C4-2B (cell line): ENCODE measurements around the gene REEP1.

Source experiments
- H3K27ac ChIP-seq: fragments of 450-650 bp; 2 replicates; pipeline ENCODE4 v1.5.1; 2017
- ZFX ChIP-seq: fragments of 450-650 bp; IDR thresholded peaks from 2 replicates; pipeline ENCODE4 v1.6.1; 2017
- TF ChIP-seq, protein P1 (sequence below): fragments of 450-650 bp; conservative IDR thresholded peaks from 2 replicates; pipeline ENCODE4 v1.5.1; 2017; ENCODE audit warnings: mild to moderate bottlenecking

REEP1 gene

DNA sequence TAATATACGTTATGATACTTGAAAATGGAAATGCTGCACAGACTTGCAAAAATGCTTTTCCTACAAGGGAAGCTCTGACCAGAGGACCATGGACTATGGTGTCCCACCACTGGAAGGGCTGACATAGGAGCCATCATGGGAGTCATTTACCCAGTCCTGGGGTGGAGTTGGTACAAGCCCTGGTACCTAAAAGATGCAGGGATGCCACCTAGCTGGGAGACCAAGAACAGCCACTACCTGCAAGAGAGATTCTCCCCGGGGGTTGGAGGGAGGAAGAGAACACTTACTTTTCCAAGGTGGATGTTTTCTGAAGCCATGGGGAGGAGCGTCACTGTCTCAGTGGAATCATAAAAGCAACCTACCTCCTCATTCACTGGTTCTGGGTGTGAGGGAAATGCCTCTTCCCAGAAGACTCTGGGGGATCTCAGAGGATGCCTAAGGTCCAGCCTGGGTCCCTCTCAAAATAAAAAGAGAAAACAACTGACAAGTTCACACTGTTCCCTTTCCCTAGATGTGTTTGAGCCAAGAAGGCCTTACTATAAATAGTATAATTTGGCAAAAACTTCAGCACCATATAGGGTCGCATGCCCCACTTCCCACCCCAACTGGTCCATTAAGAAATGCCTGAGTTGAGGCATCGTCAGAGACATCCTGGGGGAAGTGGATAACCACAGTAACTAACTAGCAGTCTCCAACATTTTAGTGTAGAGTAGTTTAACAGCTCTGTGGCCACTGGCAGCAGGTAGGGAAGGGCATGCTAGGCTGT is 39.9 kb downstream of the REEP1 start:
- H3K27ac ChIP-seq = no peak overlapping the region
- TF ChIP-seq, protein P1, sequence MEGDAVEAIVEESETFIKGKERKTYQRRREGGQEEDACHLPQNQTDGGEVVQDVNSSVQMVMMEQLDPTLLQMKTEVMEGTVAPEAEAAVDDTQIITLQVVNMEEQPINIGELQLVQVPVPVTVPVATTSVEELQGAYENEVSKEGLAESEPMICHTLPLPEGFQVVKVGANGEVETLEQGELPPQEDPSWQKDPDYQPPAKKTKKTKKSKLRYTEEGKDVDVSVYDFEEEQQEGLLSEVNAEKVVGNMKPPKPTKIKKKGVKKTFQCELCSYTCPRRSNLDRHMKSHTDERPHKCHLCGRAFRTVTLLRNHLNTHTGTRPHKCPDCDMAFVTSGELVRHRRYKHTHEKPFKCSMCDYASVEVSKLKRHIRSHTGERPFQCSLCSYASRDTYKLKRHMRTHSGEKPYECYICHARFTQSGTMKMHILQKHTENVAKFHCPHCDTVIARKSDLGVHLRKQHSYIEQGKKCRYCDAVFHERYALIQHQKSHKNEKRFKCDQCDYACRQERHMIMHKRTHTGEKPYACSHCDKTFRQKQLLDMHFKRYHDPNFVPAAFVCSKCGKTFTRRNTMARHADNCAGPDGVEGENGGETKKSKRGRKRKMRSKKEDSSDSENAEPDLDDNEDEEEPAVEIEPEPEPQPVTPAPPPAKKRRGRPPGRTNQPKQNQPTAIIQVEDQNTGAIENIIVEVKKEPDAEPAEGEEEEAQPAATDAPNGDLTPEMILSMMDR = peak; percentile 14; the same call in 1 of the 2 replicates
- no peak for TF ChIP-seq ZFX

DNA sequence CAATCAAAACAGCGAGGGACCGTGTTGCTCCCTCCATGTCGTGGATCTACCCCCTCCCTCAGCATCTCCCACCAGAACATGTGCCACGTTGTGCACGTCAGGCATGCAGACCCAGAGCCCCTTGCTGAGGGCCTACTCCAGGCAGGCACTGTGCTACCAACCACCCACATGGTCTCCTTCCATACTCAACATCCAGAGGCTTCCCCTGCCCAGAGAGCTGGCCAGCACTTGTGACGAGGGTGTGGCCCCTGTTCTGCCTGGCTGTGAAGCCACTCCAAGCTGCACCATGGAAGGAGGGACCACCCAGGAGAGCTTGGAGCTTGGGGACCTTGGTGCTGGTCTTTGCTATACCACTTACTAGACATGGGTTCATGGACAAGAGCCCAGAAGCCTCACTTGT is 40.5 kb downstream of the REEP1 start:
- TF ChIP-seq, protein P1 = no peak
- no peak for TF ChIP-seq ZFX
- H3K27ac ChIP-seq = no peak overlapping the region

DNA sequence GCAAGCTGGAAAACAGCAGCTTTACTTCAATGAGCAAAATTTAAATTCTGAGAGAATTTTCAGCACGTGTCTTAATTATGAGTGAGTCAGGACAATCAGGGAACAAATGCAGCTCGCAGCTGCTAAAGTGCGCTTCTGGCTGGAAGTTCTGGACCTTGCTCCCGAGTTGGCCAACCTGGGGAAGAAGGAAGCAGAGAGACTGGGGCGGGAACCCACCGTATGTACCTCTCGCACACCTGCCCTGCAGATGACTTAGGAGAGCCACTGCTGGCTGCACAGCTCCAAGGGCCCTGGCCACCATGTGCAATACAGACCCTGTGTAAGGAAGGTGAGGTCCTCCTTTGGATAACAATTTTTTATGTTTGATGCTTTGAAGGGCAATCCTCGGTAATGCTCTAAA is 42.4 kb downstream of the REEP1 start:
- H3K27ac ChIP-seq = no peak overlapping the region
- TF ChIP-seq ZFX = no peak
- TF ChIP-seq, protein P1 = no peak

DNA sequence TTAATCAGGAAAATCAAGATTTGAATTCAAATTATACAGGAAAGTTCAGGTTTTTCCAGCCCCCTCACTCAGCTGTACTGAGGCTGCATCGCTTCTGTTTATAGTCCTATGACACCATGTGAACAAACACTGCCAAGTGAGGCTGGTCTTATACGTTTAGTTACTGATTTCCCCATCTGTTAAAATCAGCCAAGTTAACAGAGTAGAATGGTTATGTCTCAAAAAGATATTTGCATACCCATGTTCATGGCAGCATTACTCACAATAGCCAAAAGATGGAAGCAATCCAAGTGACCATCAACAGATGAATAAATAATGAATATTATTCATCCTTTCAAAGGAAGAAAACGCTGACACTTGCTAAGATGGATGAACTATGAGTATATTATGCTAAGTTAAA is 43.8 kb downstream of the REEP1 start:
- TF ChIP-seq, protein P1 = no peak
- TF ChIP-seq ZFX = no peak

DNA sequence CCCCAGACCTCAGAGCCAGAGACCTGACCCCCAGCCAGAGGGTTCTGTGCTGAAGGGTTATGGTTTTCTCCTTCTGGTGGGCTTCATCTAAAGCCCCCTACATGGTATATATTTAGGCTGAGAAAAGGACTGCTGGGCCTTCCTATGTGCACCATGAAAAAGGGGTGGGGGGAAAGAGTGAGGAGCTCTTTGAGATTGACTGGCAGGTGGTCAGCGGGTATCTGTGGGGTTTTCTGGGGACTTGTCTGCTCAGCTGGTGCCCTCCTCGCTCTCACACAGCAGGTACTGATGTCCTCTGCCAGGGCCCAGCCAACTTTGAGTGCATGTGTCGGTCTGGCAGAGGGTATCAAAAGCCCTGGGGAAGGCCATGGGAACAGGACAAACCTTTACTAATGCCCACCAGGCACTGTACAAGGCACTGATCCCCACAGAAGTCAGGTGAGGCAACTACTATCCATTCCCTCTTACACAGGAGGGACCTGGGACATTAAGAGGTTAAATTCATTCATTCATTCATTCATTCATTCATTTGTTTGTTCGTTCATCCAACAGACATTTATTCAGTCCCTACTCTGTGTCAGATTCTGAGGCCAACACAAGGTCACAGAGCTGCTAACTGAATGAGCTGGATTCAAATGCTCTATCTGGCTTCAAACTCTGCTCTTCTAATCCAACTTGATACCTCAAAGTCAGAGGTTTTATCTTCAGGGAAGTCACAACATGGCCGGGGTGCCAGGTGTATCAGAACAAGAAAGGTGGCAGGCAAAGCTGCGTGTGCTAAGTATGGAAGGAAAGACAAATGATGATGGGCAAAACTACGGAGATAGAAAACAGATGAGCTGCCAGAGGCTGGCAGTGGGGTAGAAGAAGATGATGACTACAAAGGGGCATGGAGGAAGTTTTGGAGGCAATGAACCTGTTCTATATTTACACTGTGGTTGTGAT is 44.6 kb downstream of the REEP1 start:
- H3K27ac ChIP-seq = no peak overlapping the region
- no peak for TF ChIP-seq ZFX
- TF ChIP-seq, protein P1 = no peak

More for the DNA sequence above, 43.8 kb downstream of the REEP1 start:
- H3K27ac ChIP-seq = no peak overlapping the region

DNA sequence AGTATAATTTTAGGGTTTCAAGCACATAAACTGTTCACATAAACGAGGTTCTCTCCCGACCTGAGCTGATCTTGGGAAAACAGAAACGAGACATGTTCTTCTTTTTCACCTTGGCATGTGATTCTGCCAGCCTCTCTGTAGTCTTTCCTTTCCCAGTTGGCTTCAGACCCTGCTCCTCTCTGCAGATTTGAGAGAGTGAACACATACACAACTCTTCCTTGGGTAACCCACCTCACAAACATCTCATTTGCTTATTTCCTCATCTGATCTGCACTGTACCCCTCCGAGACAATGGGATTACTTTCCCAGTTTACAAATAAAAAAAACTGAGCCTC is 46.1 kb downstream of the REEP1 start:
- H3K27ac ChIP-seq = no peak overlapping the region
- TF ChIP-seq, protein P1 = no peak
- no peak for TF ChIP-seq ZFX
